Heart right ventricle (tissue), 16 donors: ENCODE data around the gene ZBTB1. TPM values are rescaled to one million over a fixed set of nuclear protein-coding genes. Genes with fewer than 3 reads are reported as not detected.

Source experiments
- ATAC-seq, 8 donors: fragments of 200-7000 bp; cut with Tn5 transposase; one replicate each; pipeline ENCODE4 v1.9.1; 2020; ENCODE audit warnings: mild to moderate bottlenecking in 8 of 8, moderate library complexity in 8 of 8, moderate number of reproducible peaks in 1 of 8
- DNase-seq, 2 donors: peaks; one replicate each; pipeline ENCODE4 v3.0.0-alpha.2; 2020
- H3K27ac ChIP-seq, 10 donors: fragments of 200-600 bp; sonication (generic) in 2 of 10; one replicate each; pipeline versions ENCODE4 v1.5.0 to v1.8.0; 2020 to 2022; ENCODE audit warnings: mild to moderate bottlenecking in 3 of 10
- H3K27me3 ChIP-seq, 7 donors: fragments of 200-600 bp; one replicate each; pipeline ENCODE4 v1.8.0; 2021 to 2022; ENCODE audit warnings: mild to moderate bottlenecking in 2 of 7
- H3K36me3 ChIP-seq, 9 donors: fragments of 200-600 bp; sonication (generic) in 1 of 9; one replicate each; pipeline versions ENCODE4 v1.5.0 to v1.8.0; 2020 to 2022; ENCODE audit warnings: mild to moderate bottlenecking in 2 of 9
- H3K4me1 ChIP-seq, 9 donors: fragments of 200-600 bp; sonication (generic) in 1 of 9; one replicate each; pipeline versions ENCODE4 v1.5.0 to v1.8.0; 2020 to 2022; ENCODE audit warnings: mild to moderate bottlenecking in 4 of 9
- H3K4me3 ChIP-seq, 10 donors: fragments of 200-600 bp; sonication (generic) in 2 of 10; one replicate each; pipeline versions ENCODE4 v1.5.0 to v1.8.0; 2020 to 2022; ENCODE audit warnings: mild to moderate bottlenecking in 7 of 10, moderate library complexity in 2 of 10
- H3K9me3 ChIP-seq, 11 donors: fragments of 200-600 bp in 10 of 11; sonication (generic) in 2 of 11; one replicate each; pipeline versions ENCODE4 v1.5.0 to v1.8.0; 2013 to 2022; ENCODE audit warnings: mild to moderate bottlenecking in 2 of 11, control low read depth in 1 of 11, moderate library complexity in 1 of 11
- CTCF ChIP-seq, 9 donors: fragments of 200-600 bp; sonication (generic) in 2 of 9; IDR thresholded peaks; one replicate each; pipeline versions ENCODE4 v1.5.0 to v1.8.0; 2021 to 2022; ENCODE audit warnings: antibody characterized with exemption in 9 of 9, mild to moderate bottlenecking in 5 of 9, moderate library complexity in 1 of 9
- WGBS, 2 donors: extraction: QIAGEN DNeasy Blood & Tissue Kit; methylation state at CpG; one replicate each; pipeline ENCODE4 v1.1.7; 2013; ENCODE audit warnings: inconsistent platforms in 1 of 2; 5-methylcytosine and 5-hydroxymethylcytosine counted together
- intact Hi-C, 10 donors: fragments of 100-400 bp; cut with DNase I; formaldehyde crosslinking; loops; one replicate each; pipeline versions ENCODE4 v1.11.1 to v1.14.2; 2022
- polyA plus RNA-seq, 2 donors: library from polyadenylated mRNA; stranded (reverse); fragments of 200-250 nt; gene quantifications; one replicate each; pipeline ENCODE4 v1.2.3, GENCODE V29; 2013
- total RNA-seq, 10 donors: library from RNA; stranded (reverse); fragmentation: NEBNext Ultra II Directional in 3 of 10; extraction: Animal tissue kit (Norgen Biotek cat#: 25700) in 3 of 10; gene quantifications; one replicate each; pipeline versions ENCODE4 v1.2.1 to v1.2.4, GENCODE V29; 2021 to 2023
- donor health status: Arrhythmogenic right ventricular cardiomyopathy.
- donor health status: ischemic (EF 13 %, LVEDD 7.1; RV severe dilation, severe dysfunction).
- donor health status: healthy with polysubstance abuse.
- donor health status: DM: no; HTN: yes; CAD: no.
- donor health status: DM: no; HTN: no; CAD: no.
- donor health status: ischemic (EF 25% LVEDD 6.9; RV normal size, moderate dysfunction).
- donor health status: ischemic (EF 25% LVEDD 5.7; RV mildly dilated, moderate dysfunction).
- donor health status: healthy.
- donor health status: DM: yes; HTN: yes; CAD: no.
- donor health status: Ischemic cardiomyopathy.
- donor health status: ischemic (EF 35%, LVEDD 5.7; RV mildly dilated, moderate dysfunction).
- donor health status: nonischemic (EF 11% LVEDD 7.7; RV severe dilation, severe dysfunction).
- donor health status: DM: yes; HTN: yes; CAD: no.
- donor health status: PGD.
- donor health status: ischemic (EF 29% LVEDD 5.4; RV normal size, mild dysfunction).
- donor health status: nonischemic (EF 23%, LVEDD 6.1; RV moderate dilation, normal function).

ZBTB1 gene
- total and polyA plus RNA-seq, 12 donors: 5.6 to 26.4 (median 20.6) TPM

GRCh38 chr14:64518229-64518628 lies 13.7 kb downstream of the ZBTB1 start:
- WGBS, 2 donors: 80 to 89% methylated on average over 4 of the region's 4 CpGs
- H3K9me3 ChIP-seq: no peaks in the 10 kb centered on the region
- H3K4me1 ChIP-seq: peaks cover 0 to 58% (median 19%) of the 10 kb centered on the region in 9 donors
- DNase-seq (no peak), ATAC-seq (no peak)
- H3K36me3 ChIP-seq: peaks cover 0 to 24% (median 0%) of the 10 kb centered on the region in 9 donors
- H3K4me3 ChIP-seq: no peak overlapping the region
- H3K27me3 ChIP-seq: no peaks in the 10 kb centered on the region
- TF ChIP-seq CTCF (IDR thresholded peaks at IDR 0.05): no peak
- intact Hi-C loops: loop anchor here in 2 of 10 donors (10.0 kb wide), 1 partner anchor 117 kb away; no protein-coding TSS in a partner anchor
- no peak overlapping the region for H3K27ac ChIP-seq

GRCh38 chr14:64520699-64521098 lies 16.1 kb downstream of the ZBTB1 start:
- Histone ChIP-seq H3K9me3 (no peaks in the 10 kb centered on the region), H3K4me1 (peaks cover 0 to 41% (median 15%) of the 10 kb centered on the region in 9 donors), H3K36me3 (peaks cover 0 to 47% (median 0%) of the 10 kb centered on the region in 9 donors), H3K27me3 (no peaks in the 10 kb centered on the region), H3K27ac (no peak overlapping the region), H3K4me3 (no peak overlapping the region)
- WGBS, 2 donors: 96 to 98% methylated on average over 4 of the region's 4 CpGs
- ATAC-seq (no peak), DNase-seq (no peak)
- intact Hi-C loops: no loop called here
- TF ChIP-seq CTCF (IDR thresholded peaks at IDR 0.05): no peak

- intact Hi-C loops: no loop called here
- H3K36me3 ChIP-seq: peaks cover 0 to 61% (median 0%) of the 10 kb centered on the region in 9 donors
- H3K27me3 ChIP-seq: no peaks in the 10 kb centered on the region
- H3K4me1 ChIP-seq: peaks cover 0 to 24% (median 4%) of the 10 kb centered on the region in 9 donors
- H3K27ac ChIP-seq: no peak overlapping the region
- WGBS, 2 donors: 88 to 89% methylated on average over 9 of the region's 9 CpGs
- no peaks in the 10 kb centered on the region for H3K9me3 ChIP-seq
- ATAC-seq (peak in 1 of 8 donors; percentile 28), DNase-seq (no peak)
- no peak for TF ChIP-seq CTCF (IDR thresholded peaks at IDR 0.05)
- no peak overlapping the region for H3K4me3 ChIP-seq
These were observed 18.2 kb downstream of the ZBTB1 start for GRCh38 chr14:64522591-64523355.

GRCh38 chr14:64525354-64525753 lies 20.8 kb downstream of the ZBTB1 start:
- DNase-seq: no peak
- ATAC-seq: no peak
- Histone ChIP-seq H3K9me3 (no peaks in the 10 kb centered on the region), H3K36me3 (peaks cover 0 to 69% (median 0%) of the 10 kb centered on the region in 9 donors), H3K4me3 (no peak overlapping the region), H3K27ac (no peak overlapping the region), H3K27me3 (no peaks in the 10 kb centered on the region), H3K4me1 (peaks cover 0 to 21% (median 4%) of the 10 kb centered on the region in 9 donors)
- intact Hi-C loops: no loop called here
- no peak for TF ChIP-seq CTCF (IDR thresholded peaks at IDR 0.05)
- 93 to 97% methylated on average over 2 of the region's 2 CpGs for WGBS, 2 donors
